Left ventricle myocardium superior (tissue), 1 donor: Measurements from ENCODE around the gene GPR153. TPM values are rescaled to one million over a fixed set of nuclear protein-coding genes. Genes with fewer than 3 reads are reported as not detected.

Source experiments
- total RNA-seq: library from RNA; stranded (reverse); fragmentation: NEBNext Ultra II Directional; extraction: Animal tissue kit (Norgen Biotek cat#: 25700); gene quantifications from one replicate; pipeline ENCODE4 v1.2.1, GENCODE V29; 2021
- donor health status: DM: no; HTN: yes; CAD: no; lungs with severe emphysema.

The GPR153 gene
- total RNA-seq, 1 donor from 2014 or later, result 7.7 TPM

Other genes starting within 250 kb of the GPR153 start
- 18.5 TPM for gene KCNAB2, start 215.2 kb downstream of the GPR153 start, total RNA-seq
- gene CHD5, start 80.8 kb downstream of the GPR153 start, total RNA-seq, result 0.12 TPM
- gene RPL22, start 61.5 kb downstream of the GPR153 start, total RNA-seq, result 248 TPM
- gene RNF207, start 55.0 kb downstream of the GPR153 start, total RNA-seq, result 82.3 TPM
- 52.9 TPM for gene ICMT, start 25.1 kb downstream of the GPR153 start, total RNA-seq
- not detected for gene HES3, start 16.9 kb downstream of the GPR153 start, total RNA-seq
- 7.8 TPM for gene ACOT7, start 132.7 kb upstream of the GPR153 start, total RNA-seq
- gene HES2, start 158.8 kb upstream of the GPR153 start, total RNA-seq, result not detected
- 0.77 TPM for gene ESPN, start 163.7 kb upstream of the GPR153 start, total RNA-seq
- 10.8 TPM for gene TNFRSF25, start 205.1 kb upstream of the GPR153 start, total RNA-seq
- gene PLEKHG5, start 230.6 kb upstream of the GPR153 start, total RNA-seq, result 16.9 TPM